ENCODE measurements around the gene KIF26A. TPM values are rescaled to one million over a fixed set of nuclear protein-coding genes. Genes with fewer than 3 reads are reported as not detected.

KIF26A gene
- total RNA-seq, 1 donor from 2014 or later, result 8.1 TPM

DNA sequence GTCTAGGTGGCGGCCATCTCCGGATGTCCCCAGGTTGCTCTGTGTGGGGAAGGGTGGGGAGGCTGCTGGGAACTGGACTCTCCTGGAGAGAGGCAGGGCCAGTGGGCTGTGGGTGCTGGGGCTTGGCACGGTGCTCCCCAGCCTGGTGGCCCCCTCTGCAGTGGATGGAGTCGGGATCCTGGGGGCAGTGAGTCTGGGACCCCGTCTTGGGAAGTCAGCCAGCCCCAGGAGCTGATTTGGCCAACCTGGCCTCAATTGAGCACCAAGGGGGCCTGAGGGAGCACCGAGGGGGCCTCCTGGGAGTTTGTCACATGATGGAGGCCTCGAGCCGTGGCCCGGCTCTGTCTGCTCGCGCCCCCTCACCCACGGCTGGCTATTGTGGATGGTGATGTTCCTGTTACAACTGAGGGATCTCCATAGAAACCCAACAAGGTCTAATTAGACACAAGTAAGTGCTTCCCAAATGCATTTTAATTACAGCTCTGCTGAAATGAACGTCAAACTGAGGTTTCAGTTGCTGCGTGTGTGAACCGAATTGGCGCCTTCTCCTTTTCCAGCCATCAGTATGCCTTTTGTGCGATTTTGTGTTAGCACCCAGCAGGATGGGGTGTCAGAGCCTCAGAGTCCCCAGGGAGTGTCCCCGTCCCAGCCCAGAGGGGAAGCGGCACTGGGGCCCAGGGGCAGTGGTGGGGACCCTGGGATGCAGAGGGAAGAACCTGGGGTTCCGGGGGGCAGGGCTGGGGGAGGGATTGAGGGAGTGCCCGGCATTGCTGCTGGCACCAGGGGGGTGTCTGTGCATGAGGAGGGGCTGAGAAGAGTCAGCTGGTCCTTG, 71.8 kb downstream of the KIF26A start:
- no peak for DNase-seq

DNA sequence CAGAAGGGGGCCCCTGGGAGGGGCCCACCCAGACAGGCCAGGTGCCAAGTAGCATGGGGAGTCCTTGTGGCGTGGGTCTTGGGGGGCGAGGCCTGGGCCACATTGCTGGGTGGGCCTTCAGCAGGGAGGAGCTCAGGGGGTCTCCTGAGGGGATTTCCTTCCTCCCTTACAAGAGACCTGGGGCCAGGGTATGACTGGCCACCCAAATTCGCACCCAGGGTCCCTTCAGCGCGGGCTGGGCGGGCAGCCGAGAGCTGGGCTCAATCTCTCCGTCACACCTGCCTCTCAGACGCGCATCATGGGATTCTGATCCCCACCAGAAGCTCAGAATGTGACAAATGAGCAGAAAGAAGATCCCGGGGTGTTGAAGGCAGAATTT, 72.4 kb downstream of the KIF26A start:
- DNase-seq, result no peak

DNA sequence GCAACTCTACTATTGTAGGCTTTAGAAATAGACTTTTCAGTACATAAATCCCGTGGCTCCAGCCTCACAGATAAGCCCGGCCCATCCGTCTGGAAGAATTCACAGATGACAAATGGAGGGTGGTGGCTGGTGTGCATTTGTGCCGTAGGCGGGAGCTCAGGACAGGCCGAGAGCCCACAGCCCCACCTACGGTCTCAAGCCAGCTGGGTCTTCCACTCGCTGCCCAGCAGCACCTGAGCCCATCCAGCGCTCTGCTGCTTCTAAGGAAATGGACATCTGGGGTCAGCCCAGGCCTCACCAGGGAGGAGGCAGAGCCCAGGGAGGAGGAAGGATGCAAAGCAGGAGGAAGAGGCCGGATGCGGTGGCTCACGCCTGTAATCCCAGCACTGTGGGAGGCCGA, 72.8 kb downstream of the KIF26A start:
- no peak for DNase-seq

DNA sequence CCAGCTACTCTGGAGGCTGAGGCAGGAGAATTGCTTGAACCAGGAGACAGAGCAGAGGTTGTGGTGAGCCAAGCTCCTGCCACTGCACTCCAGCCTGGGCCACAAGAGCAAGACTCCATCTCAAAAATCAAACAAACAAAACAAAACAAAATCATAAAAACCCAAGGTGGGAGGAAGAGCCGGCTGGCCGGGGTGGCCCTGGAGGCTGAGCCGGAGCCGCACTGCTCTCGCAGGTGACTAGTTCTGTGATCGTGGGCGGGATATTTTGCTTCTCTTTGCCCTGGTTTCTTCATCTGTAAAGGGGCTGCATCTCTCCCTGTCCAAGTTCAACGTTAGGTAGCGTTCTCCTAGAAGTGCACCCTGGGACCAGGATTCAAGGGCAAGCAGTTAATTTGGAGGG, 73.4 kb downstream of the KIF26A start:
- no peak for DNase-seq

DNA sequence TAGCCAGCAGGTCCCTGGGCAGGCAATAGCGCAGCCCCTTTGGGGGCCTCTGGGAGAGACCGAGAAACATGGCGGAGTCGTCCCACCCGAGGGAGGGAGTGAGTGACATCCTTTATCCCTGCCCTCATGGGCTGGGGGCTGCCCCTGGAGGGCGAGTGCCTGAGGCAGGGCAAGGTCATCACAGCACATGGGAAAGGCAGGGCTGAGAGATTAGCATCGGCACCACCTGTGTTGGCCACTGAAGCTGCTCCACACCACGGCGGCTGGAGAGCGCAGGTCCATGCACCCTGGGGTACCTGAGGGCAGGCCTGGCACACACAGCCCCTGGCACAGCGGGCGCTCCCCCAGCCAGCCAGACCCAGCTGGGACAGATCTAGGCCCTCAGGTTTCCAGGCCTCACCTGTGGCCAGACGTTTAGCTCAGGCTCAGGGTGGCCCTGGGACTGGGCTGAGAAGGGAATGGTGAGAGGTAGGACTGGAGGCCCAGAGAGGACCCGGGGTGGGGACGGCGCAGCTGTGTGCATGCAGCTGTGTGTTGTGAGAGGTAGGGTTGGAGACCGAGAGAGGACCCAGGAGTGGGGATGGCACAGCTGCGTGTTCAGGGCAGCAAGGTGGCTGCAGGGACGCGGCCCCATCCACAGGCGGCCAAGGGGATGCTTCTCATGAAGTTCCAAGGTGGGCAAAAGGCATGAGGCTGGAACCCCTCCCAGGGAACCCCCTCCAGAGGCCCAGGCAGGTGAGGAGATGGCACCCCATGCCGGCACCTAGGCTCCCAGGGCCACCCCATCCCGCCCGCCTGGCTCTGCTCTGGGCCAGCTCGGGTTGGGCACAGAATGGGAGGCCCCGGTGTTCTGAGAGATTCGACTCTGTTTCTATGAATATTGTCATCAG, 74.1 kb downstream of the KIF26A start:
- no peak for DNase-seq

DNA sequence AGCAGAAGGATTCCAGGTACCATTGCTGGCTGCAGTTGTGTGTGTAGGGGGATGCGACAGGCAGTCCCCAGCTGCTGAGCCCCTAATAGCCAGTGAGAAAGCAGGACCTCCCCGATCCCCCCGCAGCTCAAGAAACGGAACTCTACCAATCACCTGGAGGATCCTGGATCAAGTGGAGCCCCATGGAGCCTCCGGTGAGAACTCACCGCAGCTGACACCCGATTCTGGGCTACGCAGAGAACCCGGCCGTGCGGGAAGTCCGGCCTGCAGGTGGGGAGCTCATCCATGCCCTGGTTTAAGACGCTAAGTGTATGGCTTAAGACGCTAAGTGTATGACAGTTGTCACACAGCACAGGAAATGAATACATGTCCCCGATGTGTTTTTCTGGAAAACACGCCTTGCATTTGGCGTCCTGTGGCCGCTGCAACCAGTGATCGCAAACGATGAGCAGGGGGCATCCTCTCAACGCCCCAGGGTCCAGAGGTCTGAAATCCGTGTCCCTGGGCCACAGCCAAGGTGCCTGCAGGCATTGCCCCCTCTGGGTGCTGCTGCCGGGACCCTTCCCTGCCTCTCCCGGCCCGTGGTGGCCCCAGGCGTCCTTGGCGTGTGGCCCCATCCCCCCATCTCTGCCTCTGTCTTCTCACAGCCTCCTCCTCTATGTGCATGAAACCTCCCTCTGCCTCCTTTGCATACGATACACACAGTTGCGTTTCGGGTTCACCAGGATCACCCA, 75.1 kb downstream of the KIF26A start:
- no peak for DNase-seq

DNA sequence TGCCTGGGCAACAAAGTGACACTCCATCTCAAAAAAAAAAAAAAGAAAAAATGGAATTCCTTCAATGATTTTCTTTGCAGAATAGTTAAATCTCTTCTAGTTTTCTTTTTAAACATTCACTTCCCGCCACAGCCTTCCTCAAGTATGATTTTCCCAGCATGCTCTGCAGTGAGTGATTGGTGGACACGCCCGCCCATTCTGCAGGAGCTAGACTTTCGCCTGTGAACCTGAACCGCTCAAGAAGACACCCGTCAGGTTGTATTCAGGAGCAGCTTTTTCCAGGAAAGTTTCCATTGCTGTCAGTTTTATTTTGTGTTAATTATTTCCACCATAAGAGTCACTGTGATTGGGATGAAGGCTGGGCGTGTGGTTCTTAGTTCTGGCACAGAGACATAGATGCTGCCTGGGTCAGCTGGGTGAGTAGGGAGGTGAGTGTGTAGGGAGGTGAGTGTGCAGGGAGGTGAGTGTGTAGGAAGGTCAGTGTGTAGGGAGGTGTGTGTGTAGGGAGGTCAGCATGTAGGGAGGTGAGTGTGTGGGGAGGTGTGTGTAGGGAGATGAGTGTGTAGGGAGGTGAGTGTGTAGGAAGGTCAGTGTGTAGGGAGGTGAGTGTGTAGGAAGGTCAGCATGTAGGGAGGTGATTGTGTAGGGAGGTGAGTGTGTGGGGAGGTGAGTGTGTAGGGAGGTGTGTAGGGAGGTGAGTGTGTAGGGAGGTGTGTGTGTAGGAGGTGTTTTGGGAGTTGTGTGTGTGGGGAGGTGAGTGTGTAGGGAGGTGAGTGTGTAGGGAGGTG, 76.2 kb downstream of the KIF26A start:
- DNase-seq, result no peak

DNA sequence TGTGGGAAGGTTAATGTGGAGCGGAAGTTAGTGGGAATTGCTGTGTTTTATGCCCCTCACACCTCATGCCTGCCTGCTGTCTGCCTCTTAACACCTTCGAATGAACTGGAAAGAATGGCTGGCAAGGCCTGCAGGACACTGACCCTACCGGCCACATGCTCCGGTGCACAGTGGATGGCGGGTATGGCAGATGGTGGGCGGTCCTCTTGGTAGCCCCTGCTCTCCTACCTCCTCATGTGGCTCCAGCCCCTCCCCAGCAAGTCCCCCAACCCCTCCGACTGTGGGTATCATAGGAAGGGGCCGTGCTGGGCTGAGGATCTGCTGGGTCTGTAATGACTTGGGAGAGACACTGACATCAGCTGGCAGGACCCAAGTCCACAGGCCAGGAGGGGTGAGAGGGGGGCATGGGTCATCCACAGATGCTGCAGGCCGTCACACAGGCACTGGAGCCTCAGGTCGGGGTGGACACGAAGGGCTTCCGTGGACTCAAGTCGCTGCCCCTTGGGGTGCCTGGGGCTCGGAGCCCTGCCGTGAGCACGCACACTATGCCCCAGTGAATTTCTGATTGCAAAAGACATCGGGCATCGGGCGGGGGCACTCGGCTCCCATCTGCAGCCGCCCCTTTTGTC, 77.4 kb downstream of the KIF26A start:
- no peak for DNase-seq

DNA sequence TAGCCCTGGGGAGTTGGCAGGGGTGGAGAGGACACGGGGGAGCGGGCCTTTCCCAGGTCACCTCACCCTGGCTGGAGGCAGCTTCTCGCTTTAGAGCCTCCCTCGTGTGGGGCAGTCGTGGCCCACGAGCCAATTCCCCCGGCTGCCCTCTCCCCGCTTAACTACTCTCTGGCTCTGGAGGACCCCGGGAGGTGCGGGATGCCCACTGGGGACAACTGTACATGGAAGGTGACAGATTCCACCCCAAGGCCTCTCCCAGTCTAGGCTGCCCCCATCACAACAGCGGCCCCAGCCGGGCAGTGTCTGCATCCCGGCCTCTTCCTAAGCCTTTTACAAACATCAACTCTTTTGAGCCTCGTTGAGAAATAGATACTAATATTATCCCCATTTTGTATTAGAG, 78.1 kb downstream of the KIF26A start:
- no peak for DNase-seq

DNA sequence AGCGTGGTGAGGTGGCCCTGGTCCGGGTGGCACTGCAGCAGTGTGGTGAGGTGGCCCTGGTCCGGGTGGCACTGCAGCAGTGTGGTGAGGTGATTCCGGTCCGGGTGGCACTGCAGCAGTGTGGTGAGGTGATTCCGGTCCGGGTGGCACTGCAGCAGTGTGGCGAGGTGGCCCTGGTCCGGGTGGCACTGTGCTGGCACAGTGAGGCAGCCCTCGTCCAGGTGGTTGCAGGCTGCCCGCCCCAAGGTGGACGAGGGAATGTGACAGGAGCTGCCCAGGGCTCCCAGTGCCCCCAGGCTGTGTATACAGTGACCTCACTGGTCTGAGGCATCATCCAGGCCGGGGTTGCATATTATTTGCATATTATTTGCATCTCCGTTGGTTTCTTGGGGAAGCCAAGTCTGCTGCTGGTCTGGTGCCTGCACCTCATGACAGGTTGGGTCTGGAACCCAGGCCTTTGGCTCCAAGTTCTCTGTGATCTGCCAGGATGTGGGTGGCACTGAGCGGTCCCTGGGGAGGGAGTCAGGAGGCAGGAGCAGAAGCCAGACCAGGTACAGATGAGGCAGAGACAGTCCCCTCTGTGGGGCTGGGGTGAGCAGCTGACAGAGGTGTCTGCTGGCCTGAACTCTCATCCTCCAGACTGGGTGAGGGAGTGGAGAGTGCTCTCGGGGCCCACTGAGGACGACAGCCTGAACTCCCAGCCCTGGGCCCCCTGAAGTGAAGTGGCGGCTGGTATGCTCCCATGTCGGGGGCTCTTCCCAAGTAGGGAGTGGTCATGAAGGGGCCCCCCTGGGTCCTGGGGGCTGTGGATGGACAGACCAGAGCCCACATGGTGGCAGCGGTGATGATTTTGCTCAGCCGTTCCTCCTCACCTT, 79.3 kb downstream of the KIF26A start:
- no peak for DNase-seq

DNA sequence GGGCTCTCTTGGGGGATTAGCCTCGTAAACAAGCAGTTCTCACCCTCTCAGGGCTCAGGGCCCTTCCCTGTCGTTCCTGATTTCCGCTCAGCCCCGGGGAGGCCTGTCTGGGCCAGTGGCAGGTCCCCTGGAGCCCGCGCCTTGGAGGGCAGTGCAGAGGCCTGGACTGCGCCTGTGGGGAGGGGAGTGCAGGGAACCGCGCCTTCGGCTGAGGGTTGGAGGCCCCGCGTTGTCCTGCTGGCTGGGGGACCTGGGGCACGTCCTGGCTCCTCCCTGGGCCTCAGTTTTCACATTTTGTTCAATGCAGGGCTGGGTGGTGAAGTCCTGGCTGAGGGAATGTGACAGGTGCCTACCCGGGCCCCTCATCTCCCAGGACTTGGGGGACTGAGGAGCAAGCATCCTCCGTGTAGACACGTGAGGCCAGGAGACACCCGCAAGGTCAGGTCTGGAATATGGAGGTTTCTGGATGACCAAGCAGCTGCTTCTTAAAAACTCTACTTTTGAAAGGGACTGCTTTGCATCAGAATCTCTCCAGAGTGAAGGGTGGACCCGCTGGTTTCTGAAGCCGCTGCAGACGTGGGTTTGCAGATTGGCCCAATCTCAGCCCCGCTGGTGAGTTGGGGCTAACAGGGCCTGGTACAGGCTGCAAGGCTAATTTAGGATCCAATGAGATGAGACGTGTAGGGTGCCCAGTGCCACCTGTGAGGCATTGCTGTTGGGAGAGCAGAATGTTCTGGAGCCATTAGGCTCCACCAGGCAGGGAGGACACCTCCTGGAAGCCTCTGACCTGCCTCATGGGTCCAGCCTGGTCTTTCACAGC, 80.2 kb downstream of the KIF26A start:
- DNase-seq, result no peak

DNA sequence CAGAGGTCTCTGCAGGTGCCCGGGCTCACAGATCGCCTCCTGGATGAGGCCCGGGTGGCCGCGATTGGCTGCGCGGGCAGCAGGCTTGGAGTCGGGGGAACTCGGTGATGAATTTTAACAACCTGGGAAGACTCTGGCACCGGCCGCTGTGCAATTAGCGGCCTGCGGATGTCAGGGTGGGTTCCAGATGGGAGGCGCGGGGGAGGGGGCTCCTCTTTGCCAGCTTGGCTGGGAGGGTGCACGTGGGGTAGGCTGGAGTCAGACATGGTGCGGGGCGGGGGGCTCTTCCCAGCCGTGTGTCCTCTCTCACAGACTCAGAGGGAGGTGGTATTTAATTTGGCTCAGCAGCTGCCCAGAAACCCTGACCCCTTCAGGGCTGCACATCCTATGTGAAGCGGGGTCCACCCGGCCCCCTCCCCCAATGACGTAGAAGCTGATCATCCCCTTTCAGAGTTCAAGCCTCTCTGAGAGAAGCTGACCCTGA, 81.4 kb downstream of the KIF26A start:
- no peak for DNase-seq

DNA sequence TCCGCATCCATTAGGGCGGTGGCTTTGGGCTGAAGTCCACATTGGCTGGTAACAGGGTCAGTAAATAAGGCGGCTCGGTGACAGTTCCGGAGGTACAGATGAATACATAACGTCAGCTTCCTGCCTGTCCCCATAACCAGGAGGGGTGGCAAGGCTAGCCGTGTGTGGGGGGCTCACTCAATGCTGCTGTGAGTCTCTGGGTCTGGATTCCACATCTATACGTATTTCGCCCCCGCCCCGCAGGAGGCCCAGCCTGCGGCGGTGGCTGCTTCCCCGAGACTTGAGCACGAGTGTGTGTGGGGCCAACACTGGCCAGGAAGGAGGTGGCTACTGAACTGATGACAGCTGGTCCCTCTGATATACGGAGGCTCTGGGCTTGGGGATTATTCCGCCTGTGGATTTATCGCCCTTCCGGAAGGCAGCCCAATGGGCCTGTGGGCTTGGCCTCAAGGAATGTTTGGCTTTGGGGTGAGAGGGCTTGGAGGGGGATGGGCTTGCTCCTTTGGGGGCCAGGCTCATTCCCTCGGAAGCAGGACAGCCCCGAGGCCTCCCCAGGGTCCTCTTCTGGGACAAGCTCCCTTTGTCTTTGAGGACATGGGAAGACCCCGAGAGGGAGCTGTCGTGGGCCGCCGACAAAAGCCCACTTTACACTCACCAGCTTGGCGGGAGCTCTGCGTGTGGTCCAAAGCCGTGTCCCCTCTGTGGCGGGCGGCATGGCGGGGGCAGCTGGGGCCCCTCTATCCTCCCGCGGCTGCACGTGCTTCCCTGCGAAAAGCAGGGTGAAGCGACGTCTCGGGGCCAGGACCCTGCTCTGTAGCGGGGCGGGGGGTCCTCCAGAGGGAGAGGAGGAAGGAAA, 82.1 kb downstream of the KIF26A start:
- DNase-seq, result no peak

DNA sequence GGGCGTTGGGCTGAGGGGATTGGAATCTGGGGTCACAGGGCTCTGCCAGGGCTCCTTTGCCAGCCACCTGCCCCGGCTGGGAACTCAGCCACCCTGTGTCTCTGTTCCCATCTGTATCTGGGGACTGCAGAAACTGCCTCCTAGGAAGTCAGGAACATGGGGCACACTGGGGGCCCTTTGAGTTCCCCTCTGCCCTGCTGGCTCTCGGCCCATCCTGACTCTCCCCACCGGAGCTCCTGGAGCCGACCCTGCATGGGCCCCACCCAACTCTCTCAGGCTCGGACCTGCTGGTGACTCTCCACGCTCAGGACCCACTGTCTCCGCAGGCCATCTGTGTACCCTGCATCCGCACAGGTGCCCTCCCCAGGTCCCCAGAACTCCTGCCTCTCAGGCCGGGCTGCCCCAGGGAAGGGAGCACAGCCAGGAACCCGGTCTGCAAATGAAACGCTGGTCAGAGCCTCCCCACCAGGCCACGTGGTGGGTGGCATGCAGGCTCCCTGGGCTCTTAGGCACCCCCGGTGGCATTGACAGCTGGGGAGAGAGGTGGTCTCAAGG, 82.8 kb downstream of the KIF26A start:
- DNase-seq, result no peak

DNA sequence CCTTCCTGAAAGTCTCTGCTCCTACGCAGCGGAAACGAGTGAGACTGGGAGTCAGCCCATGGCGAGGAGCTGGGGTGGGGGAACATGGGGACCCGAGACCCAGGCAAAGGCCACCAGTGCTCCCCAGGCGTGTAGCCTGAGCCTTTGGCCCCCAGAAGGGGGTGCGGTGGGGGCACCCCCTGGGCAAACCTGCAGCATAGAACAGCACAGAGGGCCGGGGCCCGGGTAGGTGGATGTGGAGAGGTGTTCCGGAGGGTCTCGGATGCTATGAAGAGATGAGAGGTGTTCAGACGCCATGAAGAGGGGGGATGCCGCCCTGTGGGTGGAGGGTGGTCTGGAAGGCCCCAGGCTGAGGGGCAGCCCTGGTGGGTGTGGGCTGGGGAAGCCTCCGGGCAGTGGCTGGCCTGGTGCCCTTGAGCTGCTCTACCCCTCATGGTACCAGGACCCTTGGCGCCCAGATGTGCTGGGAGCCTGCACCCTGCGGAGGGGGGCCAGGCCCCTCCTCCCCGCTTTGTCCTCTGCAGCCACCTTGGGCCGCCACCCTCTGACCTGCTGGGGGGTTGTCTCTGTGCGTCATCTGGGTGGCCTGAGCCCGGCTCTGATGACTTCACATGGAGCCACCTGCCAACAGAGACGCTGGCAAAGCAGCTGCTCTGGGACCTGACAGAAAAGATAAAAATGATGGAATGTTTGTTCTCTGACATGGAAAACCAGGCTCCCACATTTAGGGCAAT, 83.4 kb downstream of the KIF26A start:
- no peak for DNase-seq

DNA sequence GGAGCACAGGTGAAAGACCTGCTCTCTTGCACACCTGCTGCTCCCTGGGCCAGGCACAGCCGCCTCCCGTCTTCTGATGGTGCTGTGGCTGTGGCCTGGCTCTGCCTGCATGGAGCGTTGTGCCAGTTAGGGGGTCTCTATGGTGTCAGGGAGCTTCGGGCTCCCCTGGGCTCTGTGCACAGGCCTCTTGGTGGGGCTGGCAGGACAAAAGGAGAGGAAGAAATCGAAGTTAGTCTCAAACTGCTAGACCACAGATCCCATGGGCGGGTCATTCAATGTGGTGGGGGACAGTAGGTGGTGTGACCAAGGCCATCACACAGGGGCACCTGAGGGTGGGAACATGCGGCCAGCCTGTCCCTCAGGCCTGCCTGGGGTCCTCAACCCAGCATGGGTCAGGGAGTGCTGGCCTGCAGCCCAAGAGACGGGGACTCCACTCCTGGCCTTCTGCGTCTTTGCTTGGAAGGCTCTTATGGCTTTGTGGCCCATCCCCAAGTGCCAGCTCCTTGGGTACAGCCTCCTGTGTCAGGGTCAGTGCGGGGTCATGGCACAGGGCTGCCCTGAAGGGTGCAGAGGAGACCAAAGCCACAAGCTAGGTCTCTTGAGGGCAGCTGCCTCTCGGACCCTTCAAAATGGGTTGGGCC, 84.1 kb downstream of the KIF26A start:
- DNase-seq, result no peak
